Thymus (tissue), 11 donors: ENCODE measurements around the gene WWTR1. TPM values are rescaled to one million over a fixed set of nuclear protein-coding genes. Genes with fewer than 3 reads are reported as not detected.
A peak's percentile ranks its signal among the peaks of the same experiment; 100 is the strongest.

ENCODE experiments used
- DNase-seq, 9 donors: peaks; one replicate each; pipeline ENCODE4 v3.0.0-alpha.2; 2013; ENCODE audit warnings: low spot score in 9 of 9, low read depth in 6 of 9, missing footprints in 1 of 9
- H3K27ac ChIP-seq, 2 donors: one replicate each; pipeline ENCODE4 v1.5.1; 2013; ENCODE audit warnings: control low read depth in 1 of 2, low read depth in 1 of 2, low read length in 1 of 2, mild to moderate bottlenecking in 1 of 2, moderate library complexity in 1 of 2
- H3K27me3 ChIP-seq, 2 donors: one replicate each; pipeline ENCODE4 v1.5.1; 2013; ENCODE audit warnings: low read length in 1 of 2; ENCODE audit not compliant: control insufficient read depth in 2 of 2, insufficient read depth in 1 of 2
- H3K36me3 ChIP-seq, 2 donors: one replicate each; pipeline ENCODE4 v1.5.1; 2013; ENCODE audit warnings: low read length in 1 of 2, mild to moderate bottlenecking in 1 of 2, moderate library complexity in 1 of 2; ENCODE audit not compliant: control insufficient read depth in 2 of 2, insufficient read depth in 2 of 2
- H3K4me1 ChIP-seq, 2 donors: one replicate each; pipeline ENCODE4 v1.5.1; 2013; ENCODE audit warnings: low read length in 2 of 2; ENCODE audit not compliant: control insufficient read depth in 2 of 2, insufficient read depth in 2 of 2
- H3K4me3 ChIP-seq, 2 donors: one replicate each; pipeline ENCODE4 v1.5.1; 2013; ENCODE audit warnings: low read length in 2 of 2, control low read depth in 1 of 2, mild to moderate bottlenecking in 1 of 2
- H3K9me3 ChIP-seq, 2 donors: one replicate each; pipeline ENCODE4 v1.5.1; 2013; ENCODE audit warnings: low read length in 1 of 2, mild to moderate bottlenecking in 1 of 2; ENCODE audit not compliant: control insufficient read depth in 2 of 2, insufficient read depth in 1 of 2
- whole genome bisulfite sequencing: extraction: QIAGEN DNeasy Blood & Tissue Kit; methylation state at CpG from one replicate; pipeline ENCODE4 v1.1.7; 2013; 5-methylcytosine and 5-hydroxymethylcytosine counted together
- polyA plus RNA-seq: library from polyadenylated mRNA; stranded (reverse); fragments of 200-250 nt; gene quantifications from one replicate; pipeline ENCODE4 v1.2.3, GENCODE V29; 2013
- total RNA-seq: library from RNA; stranded (reverse); fragments of 120-200 nt; gene quantifications from one replicate; pipeline ENCODE4 v1.2.4, GENCODE V29; 2013
- donor health status: healthy.

The WWTR1 gene
- total and polyA plus RNA-seq, 2 donors, result 1.6 to 12.9 TPM

GRCh38 chr3:149658744-149659497 is 1.1 kb upstream of the WWTR1 start:
- 38% methylated on average over 24 of the region's 24 CpGs for WGBS
- H3K9me3 ChIP-seq, result no peaks in the 10 kb centered on the region
- no peaks in the 10 kb centered on the region for H3K36me3 ChIP-seq
- peak overlapping the region in 1 of 2 donors; percentile 45 for H3K4me3 ChIP-seq
- DNase-seq, result no peak
- peak overlapping the region in 1 of 2 donors; percentile 57 for H3K27ac ChIP-seq
- H3K4me1 ChIP-seq, result peaks cover 0 to 3% of the 10 kb centered on the region in 2 donors
- peaks cover 33 to 67% of the 10 kb centered on the region in 2 donors for H3K27me3 ChIP-seq

GRCh38 chr3:149657321-149657925 is 402 bp downstream of the WWTR1 start:
- H3K4me1 ChIP-seq, result peaks cover 0 to 3% of the 10 kb centered on the region in 2 donors
- WGBS, result under 1% methylated on average over 41 of the region's 41 CpGs
- no peaks in the 10 kb centered on the region for H3K9me3 ChIP-seq
- peak in 1 of 9 donors; percentile 24 for DNase-seq
- peak overlapping the region; percentile 26 to 73 for H3K27ac ChIP-seq
- peak overlapping the region; percentile 34 to 45 for H3K4me3 ChIP-seq
- H3K27me3 ChIP-seq, result peaks cover 33 to 71% of the 10 kb centered on the region in 2 donors
- no peaks in the 10 kb centered on the region for H3K36me3 ChIP-seq

GRCh38 chr3:149655826-149656574 is 1.8 kb downstream of the WWTR1 start:
- DNase-seq, result no peak
- H3K36me3 ChIP-seq, result no peaks in the 10 kb centered on the region
- H3K9me3 ChIP-seq, result no peaks in the 10 kb centered on the region
- H3K4me3 ChIP-seq, result no peak overlapping the region
- 90% methylated on average over 2 of the region's 2 CpGs for WGBS
- H3K4me1 ChIP-seq, result peaks cover 0 to 3% of the 10 kb centered on the region in 2 donors
- peaks cover 33 to 68% of the 10 kb centered on the region in 2 donors for H3K27me3 ChIP-seq
- no peak overlapping the region for H3K27ac ChIP-seq

DNA sequence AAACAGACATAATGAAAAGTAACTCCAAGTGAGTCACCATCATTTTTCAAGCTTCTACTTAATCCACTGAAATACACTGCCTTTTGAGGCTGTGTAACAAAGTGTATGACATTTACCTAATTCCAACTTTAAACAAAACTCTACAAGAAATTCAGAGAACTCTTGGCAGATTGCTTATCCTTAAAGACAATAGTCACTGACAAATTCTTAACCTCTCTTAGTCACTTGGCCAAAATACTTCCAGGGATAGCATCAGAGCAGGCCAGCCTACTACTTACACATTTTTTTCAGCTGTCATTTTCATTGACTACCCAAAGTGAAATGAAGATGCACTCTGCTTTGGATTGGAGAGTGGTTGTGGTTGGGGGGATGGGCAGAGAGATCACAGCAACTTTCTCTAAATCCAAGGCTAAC is 3.6 kb downstream of the WWTR1 start:
- H3K9me3 ChIP-seq, result no peaks in the 10 kb centered on the region
- H3K36me3 ChIP-seq, result no peaks in the 10 kb centered on the region
- no peak overlapping the region for H3K4me3 ChIP-seq
- no peak for DNase-seq
- H3K27ac ChIP-seq, result no peak overlapping the region
- H3K4me1 ChIP-seq, result peaks cover 0 to 3% of the 10 kb centered on the region in 2 donors
- peaks cover 29 to 54% of the 10 kb centered on the region in 2 donors for H3K27me3 ChIP-seq

- Histone ChIP-seq H3K4me3 (no peak overlapping the region), H3K27ac (no peak overlapping the region), H3K4me1 (peaks cover 0 to 3% of the 10 kb centered on the region in 2 donors), H3K27me3 (peaks cover 25 to 47% of the 10 kb centered on the region in 2 donors), H3K9me3 (no peaks in the 10 kb centered on the region), H3K36me3 (no peaks in the 10 kb centered on the region)
- WGBS, result 93% methylated on average over 2 of the region's 2 CpGs
- DNase-seq, result no peak
These were observed 4.3 kb downstream of the WWTR1 start for GRCh38 chr3:149653564-149653963.

DNA sequence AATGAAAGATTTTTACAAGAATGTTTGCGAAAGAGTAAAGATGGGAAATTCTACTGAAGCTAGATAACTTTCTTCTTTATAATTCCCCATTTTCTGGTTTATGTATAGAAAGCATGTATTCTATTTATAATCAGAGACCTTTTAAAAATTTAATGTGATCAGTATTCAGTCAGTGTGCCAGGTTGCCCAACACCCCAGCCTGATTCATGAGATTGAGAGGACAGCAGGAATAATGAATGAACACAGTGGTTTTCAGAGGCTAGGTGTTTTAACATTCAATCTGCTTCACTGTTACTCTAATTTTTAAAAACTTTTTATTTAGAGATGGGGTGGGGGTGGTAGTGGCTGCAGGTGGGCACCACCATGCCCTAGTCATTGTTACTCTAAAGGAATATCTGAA is 4.7 kb downstream of the WWTR1 start:
- Histone ChIP-seq H3K9me3 (no peaks in the 10 kb centered on the region), H3K27me3 (peaks cover 21 to 43% of the 10 kb centered on the region in 2 donors), H3K36me3 (no peaks in the 10 kb centered on the region), H3K4me1 (peaks cover 0 to 3% of the 10 kb centered on the region in 2 donors), H3K4me3 (no peak overlapping the region), H3K27ac (no peak overlapping the region)
- 96% methylated on average over 1 of the region's 1 CpG for WGBS
- DNase-seq, result no peak

DNA sequence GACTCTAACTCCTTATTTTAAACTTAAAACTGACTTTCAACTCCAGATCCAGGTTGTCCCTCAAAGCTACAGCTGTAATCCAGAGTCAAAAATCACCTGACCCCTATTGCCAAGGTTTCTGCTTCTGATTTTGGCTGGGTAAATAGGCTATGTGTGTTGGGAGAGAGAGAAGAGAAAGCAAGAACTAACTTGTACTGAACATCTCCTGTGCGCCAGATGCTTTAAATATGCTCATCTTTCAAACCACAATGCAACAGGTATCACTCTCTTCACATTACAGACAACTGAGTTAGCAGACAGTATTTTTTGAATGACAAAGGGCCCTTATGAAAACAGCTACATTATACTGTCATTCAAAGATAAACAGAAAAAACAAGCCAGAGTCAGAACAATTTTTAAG is 7.0 kb downstream of the WWTR1 start:
- Histone ChIP-seq H3K27me3 (peaks cover 4 to 20% of the 10 kb centered on the region in 2 donors), H3K9me3 (no peaks in the 10 kb centered on the region), H3K4me3 (no peak overlapping the region), H3K36me3 (no peaks in the 10 kb centered on the region), H3K27ac (peak overlapping the region in 1 of 2 donors; percentile 55), H3K4me1 (no peaks in the 10 kb centered on the region)
- WGBS, result 86% methylated on average over 1 of the region's 1 CpG
- no peak for DNase-seq

DNA sequence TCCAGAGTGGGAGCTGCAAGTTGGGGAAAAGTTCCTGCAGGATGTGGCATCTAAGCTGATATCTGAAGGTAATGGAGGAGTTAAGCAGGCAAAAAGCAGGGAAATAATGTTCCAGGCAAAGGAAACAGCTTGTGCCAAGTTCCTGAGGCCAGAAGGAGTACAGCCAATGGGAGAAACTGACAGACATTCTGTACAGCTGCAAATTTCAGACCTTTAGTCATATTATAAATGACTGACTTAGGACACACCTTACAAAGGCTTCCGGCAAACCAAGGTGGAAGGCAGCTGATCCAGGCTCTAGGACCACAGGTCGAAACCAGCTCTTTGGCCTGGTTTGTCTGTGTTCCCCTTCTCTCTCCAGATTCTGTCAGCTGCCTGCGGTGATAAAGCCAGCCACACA is 9.3 kb downstream of the WWTR1 start:
- Histone ChIP-seq H3K4me1 (no peaks in the 10 kb centered on the region), H3K4me3 (no peak overlapping the region), H3K9me3 (no peaks in the 10 kb centered on the region), H3K36me3 (no peaks in the 10 kb centered on the region), H3K27me3 (peaks cover 0 to 3% of the 10 kb centered on the region in 2 donors), H3K27ac (no peak overlapping the region)
- DNase-seq, result no peak
- 94% methylated on average over 3 of the region's 3 CpGs for WGBS

DNA sequence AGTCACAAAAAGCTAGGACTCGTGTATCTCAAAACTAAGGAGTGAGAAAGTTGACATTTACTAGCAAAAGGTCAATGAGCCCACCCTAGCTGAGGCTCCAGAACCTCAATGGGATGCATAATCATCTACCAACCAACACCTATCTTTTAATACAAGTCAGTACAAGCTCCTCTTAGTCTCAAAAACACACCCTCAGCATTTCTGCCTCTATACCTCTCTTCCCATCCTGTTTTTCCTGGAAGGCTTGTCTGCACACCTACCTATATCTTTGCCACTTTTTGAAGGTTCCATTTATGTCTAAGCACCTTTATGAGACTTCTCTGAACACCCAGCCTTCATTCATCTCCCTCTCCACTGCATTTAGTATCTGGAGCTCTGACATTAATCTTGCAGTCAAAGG is 10.0 kb downstream of the WWTR1 start:
- H3K4me1 ChIP-seq, result no peaks in the 10 kb centered on the region
- 96% methylated on average over 1 of the region's 1 CpG for WGBS
- no peak overlapping the region for H3K27ac ChIP-seq

More for the DNA sequence above, 10.0 kb downstream of the WWTR1 start:
- Histone ChIP-seq H3K36me3 (no peaks in the 10 kb centered on the region), H3K4me3 (no peak overlapping the region), H3K27me3 (peaks cover 0 to 3% of the 10 kb centered on the region in 2 donors), H3K9me3 (no peaks in the 10 kb centered on the region)
- no peak for DNase-seq
